Germinal center (tissue), 1 donor: ENCODE data around the gene TRIM8.
"Not testable (repeated sequence)": the region's sequence is repeated elsewhere in the genome, so short reads cannot be mapped to it uniquely, and the experiment has no call there.

Source experiments
- DNase-seq: peaks from one replicate; pipeline ENCODE4 v3.0.0; 2012; ENCODE audit warnings: mixed read lengths, low spot score

TRIM8 gene

DNA sequence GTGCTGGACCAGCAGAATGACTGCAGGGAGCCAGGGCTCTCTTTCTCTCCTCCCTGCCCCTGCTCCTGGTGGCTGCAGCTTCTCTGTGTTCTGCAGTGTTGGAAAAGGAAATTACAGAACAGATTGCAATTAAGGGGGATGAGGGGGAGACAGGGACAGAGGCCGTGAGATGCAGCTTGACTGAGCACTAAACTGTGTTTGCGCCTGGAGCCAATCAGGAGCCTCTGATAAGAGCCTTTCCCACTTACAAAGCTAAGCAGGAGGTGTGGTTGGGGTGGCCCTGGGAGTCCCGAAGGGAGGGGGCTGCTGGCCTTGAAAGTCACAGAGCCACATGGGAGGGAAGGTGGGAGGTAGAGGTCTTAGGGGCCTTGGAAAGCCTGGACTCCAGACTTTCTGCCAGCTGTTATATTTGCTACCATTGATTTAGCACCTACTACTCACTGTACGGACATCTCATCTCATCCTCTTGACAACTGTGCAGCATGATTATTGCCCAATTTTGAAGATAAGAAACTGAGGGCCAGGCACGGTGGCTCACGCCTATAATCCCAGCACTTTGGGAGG is 26.7 kb downstream of the TRIM8 start:
- DNase-seq: no peak

DNA sequence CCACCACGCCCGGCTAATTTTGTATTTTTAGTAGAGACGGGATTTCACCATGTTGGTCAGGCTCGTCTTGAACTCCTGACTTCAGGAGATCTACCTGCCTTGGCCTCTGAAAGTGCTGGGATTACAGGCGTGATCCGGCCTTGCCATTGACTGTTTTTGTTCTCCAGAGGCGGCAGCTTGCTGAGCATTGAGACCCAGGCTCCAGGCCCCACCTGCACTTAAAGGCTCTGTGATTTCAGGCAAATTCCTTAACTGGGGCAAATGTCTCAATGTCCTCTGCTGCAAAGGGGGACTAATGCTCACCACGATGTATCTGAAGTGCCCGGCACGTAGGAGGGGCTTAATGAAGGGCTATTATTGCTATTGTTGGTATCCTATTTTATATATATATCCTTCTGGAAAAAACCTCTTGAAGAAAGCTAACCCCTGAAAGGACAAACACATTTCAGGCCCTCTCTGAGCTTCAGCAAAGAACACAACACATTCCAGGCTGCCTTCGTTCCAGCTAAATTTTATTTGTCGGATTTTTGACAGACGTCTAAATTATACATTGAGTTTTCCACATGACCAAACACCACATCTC is 29.0 kb downstream of the TRIM8 start:
- DNase-seq: no peak

DNA sequence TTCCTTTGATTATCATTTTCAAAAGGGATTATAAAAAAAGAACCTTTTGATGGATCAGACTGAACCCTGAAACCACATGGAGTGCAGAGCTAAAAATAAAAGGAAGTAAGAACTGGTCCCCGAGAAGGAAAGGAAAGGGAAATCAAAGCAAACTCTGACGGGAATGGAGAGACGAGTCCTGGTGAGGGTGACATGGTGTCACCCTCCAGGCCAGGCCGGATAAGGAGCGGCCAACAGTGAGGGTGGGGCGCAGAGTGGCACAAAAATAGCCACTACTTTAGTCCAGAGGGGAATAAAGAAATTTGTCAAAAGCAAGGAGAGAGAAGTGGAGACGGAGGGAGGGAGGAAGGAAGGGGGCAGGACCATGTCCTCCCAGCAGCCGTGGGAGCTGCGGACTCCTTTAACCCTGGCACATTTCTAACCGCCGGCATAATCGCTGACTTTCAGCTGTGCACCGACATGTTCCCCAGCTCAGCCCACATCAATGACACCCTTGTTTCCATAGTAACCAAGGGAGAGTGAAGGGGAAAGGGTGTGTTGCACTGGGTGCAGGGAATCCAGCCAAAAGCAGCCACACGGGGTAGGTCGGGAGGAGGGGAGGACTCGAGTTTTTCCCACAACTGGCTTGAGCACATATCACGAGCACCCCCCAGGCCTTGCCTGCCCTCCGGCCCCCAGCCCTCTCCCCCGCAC is 29.7 kb downstream of the TRIM8 start:
- no peak for DNase-seq

DNA sequence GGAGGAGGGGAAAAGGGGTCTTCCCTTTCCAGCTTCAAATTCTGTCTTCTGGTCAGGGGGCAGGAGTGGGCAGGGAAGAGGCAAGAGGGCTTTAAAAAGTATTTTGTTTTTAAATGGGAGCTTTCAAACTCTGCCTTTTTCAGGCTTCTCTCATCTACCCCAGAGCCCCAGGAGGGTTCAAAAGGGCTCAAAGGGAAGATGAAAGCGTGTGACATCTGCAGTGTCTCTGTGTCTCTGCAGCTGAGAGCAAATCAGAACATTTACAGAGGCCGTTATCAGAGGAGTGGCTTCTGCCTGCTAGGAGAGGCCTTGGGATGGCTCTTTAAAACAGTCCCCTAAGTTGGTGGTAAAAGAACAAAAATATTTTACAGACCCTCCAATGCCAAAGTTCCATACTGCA is 30.3 kb downstream of the TRIM8 start:
- DNase-seq: no peak

DNA sequence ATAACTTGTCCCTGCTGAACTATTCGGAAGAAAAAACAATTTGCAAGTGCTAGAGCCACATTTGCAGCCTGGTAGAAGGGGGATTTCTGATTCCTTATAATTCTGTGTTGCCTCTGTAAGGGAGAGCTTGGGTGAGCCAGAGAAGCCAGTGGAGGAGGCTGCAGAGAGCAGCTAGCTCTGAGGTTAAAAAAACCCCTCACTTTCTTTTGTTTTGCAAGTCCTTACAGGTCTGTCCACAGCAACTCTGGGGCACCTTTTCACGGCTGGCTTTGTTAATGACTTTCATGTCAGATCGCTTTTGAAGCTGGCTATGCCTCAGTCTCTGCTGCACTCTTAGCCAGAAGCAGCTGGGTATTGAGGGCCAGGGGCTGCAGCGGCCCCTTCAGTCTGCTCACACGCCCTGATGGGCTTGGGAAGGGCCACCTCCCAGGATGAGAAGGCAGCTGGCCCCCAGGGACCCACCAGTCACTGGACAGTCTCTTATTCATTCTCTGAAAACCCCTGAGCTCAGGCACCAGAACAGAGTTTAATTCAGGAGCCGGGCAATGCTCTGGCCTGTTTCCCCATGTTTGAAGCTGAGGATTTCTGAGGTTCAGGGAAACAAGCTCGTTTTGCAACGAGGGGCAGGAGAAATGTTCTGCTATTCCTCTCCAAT is 30.9 kb downstream of the TRIM8 start:
- no peak for DNase-seq

DNA sequence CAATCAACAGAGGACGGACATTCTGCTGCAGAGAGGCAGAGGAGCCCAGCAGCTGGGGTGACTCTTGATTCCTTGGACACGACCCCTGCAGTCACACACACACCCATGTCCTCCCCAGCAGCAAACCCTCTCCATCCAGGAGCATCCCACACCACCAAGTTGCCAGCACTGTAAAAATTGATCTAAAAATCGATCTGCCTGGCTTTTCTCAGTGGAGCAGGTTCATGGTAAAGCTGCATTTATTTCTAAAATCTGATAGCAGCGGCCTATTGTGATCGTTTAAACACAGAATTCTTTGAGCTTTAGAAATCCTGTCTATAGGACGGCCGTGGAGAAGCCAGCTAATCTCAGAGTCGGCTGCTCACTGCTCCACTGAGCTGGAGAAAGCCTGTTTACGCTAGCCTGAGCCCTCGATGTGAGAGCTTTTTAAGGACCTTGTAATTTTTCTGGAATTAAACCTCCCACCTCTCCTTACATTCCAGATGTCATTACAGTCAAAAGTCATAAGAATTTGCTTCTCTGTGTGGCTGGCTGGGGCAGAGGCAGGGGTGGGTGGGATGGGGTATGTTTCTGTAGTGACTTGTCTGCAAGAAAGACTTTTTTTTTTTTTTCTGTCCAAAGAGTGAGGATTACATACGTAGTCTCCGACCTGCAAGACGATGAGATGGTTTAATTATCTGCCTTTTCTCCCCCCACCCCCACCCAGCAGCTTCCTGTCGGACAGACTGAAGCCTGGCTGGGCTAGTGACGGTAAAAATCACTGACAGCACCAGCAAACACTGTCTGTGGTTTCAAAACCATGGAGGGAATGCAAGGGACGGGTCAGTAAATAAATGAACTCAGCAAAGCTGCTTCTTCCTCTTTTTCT is 31.6 kb downstream of the TRIM8 start:
- DNase-seq: no peak

DNA sequence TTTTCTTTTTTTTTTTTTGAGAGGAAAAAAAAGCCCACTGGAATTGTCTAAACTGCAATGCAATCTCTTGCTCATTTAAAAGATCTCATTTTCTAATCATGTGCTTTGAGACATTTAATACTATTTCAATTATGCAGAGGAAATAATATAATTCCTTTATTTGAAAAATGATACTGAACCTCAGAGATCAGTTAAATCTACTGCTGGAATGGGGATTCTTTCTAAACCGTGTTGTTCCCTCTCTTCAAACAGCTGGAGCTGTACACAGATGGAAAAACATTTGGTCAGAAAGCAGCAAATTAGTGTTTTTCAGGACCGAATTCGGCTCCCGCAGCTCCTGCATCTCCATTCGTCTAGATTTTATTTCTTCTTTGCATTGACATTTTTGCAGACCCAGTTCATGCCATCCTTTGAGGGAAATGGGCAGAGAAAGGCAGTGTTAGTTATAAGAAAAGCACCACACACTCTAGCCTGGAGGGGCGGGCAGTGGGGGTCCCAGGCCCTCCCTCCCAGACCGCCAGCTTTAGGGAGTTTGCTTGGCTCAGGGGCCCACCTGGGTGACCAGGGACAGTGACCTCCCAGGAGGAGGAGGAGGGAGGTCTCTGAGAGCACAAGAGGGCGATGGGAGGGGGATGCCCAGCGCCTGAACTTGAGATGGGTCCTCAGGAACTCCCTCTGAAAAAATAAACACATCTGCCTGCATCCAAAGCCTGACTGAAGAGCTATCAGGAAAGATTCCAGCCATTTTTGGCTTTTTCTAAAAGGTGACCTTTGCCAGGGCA is 32.4 kb downstream of the TRIM8 start:
- DNase-seq: no peak

DNA sequence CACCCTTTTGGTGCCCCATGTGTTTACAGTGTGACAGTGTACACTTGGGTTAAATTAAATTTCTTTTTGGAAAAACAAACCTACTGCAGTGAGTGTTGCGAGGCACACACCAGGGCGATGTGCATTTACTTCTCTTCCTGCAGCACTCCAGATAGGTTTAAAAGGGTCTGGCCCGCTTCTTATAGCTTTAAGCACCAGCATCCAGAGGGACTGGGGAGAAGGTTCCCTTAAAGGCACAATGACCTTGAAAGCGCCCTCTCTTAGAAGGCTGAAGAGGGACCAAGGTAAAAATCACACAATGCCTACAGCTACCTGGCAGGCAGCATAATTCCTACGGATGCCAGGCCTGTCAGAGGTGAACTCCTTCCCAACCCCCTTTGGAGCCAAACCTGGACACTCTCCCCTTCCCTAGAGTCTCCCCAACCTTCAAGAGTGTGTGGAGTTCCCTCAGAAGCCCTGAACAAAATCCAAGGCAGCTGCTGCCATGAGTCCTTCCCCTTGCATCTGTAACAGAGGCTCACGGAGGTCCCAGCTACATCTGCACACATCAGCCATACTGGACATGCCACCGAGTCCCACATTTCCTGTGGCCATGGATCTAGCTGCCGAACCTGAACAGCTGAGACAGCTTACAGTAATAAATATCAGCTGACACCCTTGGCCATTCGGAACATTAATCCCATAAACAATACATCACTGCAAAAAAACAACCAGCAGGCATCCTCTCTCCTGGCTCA is 33.2 kb downstream of the TRIM8 start:
- no peak for DNase-seq

DNA sequence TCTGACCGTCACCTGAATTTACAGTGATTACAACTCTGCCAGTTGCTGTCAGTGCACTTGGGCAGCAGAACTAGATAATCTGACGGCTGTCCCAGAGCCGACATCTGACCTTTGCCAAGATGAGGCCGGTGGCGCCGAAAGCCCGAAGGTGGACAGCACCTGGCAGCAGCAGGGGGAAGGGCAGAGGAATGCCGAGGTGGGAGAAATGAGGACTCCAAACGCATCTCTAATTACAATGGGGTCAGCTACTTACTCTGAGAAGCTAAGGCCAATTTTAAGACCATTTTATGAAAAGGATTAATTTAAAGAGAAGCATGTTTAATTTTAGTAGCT is 33.8 kb downstream of the TRIM8 start:
- DNase-seq: no peak

DNA sequence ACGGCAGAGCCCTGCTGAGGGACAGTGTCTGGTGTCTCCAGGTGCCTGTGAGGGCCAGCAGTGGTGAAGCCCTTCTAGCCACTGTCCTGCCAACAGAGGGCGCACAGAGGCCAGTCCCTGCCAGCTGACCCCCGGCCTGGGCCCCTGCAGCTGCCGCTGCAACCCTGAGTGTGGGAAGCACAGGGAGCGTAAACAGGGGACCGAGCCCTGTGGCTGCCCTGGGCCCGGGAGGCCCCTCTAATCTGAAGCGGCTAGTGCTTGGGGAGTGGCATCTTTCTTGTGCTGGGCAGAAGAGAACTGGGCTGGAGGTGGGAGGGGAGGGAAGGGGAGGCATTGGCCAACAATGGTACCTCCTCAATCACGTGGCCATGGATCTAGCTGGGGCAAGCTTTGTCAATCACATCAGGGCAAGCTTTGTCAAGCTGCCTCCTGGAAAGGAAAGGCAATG is 34.6 kb downstream of the TRIM8 start:
- DNase-seq: no peak

DNA sequence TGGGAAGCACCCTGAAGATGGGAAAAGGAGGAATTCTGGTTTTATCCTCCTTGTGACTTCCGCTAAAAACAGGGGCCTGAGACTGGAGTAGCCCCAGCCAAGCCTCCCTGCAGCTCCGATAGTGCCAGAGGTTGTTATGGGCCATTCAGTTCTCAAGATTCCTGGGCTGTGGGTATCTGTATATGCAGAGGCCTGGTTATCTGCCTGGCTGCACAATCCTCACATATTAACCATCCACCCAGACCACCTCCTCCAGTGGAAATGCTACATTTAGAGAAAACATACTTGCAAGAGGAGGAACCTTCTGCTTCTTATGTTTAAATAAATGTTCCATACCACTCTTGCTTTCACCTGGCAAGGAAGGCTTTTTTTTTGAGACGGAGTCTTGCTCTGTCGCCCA is 35.3 kb downstream of the TRIM8 start:
- no peak for DNase-seq

DNA sequence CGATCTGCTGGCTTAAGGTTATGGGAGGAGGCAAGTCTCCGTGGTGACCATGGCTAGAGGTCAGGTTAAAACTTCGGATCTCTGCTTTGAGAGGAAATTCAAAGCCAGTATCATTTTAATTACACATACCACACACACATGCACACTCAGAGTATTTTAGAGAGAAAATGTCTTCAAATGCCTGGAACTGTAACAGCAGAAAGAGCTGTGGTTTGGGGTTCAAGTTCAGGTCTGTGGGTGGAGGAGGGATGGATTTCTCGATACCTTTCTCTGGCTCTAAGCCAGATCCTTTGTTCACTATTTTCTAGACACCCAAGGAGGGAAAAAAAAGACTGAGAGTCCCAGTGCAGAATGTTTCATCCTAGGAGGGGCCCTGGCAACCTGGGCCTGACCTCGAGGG is 37.4 kb downstream of the TRIM8 start:
- no peak for DNase-seq

DNA sequence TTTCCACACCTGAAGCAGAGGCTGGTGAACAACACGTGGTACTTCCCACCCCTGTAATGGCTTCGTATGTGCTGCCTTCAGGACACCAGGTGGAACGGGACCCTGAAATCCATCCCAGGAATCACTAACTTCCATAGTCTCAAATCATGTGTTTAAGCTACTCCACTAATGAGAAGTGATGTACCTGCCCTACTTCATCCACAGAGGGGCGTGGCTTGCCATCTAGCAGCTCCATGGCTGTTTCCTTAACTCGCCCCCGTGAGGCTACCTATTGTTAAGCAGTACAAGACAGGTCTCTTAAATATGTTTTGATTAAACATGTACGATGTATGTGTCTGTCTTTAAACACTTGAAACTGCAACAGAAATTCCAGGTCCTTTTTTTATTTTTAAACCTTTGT is 38.1 kb downstream of the TRIM8 start:
- no peak for DNase-seq

DNA sequence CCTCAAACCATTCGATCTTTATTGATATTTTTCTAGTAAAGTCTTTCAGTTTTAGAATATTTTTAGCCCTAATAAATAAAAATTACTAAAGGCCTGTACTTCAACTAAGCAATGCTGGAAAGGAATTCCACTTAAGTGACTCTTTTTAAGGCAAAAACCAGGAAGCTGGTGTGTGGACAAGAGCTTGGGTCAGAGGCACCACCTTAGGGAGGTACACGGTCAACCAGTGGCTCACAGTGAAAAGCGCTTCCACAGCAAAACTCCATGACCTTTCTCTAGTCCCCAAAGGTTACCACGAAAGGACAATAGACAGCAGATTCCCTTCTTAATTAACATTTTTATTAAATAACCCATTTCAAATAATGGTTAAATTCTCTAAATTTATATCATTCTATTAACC is 38.7 kb downstream of the TRIM8 start:
- DNase-seq: no peak

DNA sequence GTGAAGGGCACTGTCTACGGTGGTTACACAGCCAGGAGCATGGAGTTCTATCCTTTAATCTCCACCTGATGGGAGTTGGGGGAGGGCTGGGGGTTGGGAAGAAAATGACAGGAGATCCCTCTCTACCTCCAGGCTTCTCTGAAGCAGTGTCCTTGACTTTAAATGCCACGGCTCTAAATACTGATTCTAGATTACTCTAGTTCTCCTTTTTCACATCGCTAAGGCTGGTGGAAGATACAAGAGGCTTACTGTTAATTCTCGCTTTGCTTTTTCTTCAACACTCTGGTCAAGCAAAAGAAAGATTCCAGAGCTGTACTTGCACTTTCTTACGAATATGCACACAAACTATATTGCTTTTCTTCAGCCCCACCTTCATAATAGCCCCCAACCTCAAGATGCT is 39.5 kb downstream of the TRIM8 start:
- no peak for DNase-seq

DNA sequence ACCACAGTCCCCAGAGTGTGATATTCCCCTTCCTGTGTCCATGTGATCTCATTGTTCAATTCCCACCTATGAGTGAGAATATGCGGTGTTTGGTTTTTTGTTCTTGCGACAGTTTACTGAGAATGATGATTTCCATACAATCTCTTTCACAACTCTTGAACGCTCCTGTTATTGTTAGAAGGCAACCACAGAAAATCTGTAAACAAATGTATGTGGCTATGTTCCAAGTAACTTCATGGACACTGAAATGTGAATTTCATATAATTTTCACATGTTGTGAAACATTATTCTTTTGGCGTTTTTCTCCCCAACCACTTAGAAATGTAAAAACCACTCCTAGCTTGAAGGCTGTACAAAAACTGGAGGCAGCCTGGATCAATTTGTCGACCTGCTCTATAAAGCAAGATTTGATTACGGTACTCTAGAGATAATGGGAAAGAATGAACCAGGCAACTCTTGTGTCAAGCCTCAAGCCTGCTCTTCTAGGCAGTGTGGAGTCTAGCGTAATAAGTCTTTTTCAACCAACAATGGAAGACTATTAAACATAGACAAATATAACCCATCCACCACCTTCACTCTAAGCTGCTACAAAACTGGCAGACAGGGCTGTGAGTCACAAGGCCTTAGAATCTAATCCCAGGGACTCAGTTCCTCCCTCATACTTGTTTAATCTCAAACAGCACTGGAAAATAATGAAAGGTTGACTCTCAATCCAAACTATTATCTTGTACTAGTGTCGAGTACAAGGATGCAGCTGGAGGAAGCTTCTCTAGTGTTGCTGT is 47.2 kb downstream of the TRIM8 start:
- DNase-seq: no peak

DNA sequence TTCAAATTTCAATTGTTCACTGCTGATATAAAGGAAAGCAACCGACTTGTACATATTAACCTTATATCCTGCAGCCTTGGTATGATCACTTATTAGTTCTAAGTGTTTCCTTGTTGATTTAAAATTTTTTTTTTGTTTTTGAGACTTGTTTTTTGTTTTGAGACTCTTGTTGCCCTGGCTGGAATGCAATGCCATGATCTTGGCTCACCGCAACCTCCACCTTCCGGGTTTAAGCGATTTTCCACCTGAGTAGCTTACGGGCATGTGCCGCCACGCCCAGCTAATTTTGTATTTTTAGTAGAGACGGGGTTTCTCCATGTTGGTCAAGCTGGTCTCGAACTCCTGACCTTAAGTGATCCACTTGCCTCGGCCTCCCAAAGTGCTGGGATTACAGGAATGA is 51.1 kb downstream of the TRIM8 start:
- not testable (repeated sequence) for DNase-seq

DNA sequence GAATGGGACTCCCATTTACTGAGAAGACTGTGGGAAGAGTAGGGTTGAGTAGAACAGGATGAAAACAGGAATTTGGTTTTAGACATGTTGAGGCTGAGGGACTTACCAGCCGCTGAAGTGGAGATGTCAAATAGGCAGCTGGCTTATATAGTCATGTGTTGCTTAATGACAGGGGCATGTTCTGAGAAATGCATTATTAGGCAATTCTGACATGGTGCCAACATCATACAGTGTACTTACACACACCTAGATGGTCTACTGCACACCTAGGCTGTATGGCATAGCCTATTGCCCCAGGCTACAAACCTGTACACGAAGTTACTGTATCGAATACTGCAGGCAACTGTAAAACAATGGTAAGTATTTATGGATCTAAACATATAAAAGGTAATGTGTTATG is 52.5 kb downstream of the TRIM8 start:
- no peak for DNase-seq

DNA sequence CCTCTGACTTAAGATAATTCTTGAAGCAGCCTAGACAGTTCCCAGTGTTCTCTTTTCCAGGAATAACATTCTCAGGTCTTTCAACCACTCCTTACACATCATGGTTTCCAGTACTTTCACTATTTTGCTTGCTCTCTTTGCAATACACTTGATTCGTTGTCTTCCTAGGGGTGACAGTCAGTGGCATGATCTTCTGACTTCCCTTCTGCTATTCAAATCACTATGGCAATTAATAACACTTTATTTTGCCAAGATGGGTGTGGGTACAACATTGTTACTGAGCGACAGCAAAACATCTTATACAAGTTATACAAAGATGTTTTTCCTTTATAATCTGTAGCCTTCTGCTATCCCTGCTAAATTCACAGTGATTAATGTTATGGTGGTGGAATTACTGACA is 54.6 kb downstream of the TRIM8 start:
- no peak for DNase-seq

DNA sequence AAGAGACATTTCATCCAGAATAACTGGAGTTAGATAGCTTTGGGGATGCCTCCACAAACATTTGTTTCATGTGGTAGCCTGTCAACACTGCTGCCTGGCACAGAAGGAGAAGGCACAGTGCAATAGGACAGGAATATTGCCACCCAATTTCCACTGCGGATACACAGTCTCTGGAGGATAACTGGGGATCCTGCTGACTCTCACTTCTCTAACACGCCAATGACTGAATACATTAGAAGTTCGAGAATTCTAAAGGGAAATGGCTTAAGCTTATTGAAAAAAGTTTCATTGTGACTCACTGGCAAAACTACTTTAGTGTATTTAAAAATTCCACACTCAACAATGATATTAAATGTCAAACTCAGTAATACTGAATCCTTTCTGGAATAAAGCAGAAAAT is 57.0 kb downstream of the TRIM8 start:
- DNase-seq: no peak
